ENCODE data around the gene C12orf57.

Gene C12orf57

DNA sequence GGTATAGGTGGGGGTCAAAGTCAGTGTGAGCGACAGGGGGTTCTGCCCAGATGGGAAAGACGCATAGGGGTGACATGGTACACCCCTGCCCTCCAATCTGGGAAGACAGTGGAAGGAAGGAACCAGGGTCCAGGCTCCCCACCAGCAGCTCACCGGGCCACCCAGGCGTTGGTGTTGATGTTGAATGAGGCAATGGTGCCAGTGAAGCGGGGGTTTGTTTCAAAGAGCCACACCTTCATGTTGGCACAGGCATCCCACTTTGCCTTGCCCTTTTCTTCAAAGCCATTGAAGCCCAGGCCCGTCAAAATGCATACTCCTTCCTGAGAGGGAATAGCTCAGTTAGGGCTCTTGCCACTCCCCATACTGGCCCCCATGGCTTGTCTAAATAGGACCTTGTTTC lies 34.4 kb downstream of the C12orf57 start:
- Histone ChIP-seq H3K36me3 (ENCODE audit: low read depth) (peaks cover 72% of the 10 kb centered on the region), H3K4me3 (ENCODE audit: severe bottlenecking) (no peak overlapping the region), H3K27me3 (ENCODE audit: insufficient read depth, poor library complexity, severe bottlenecking) (no peaks in the 10 kb centered on the region), H3K27ac (ENCODE audit: poor library complexity, severe bottlenecking) (no peak overlapping the region), H3K4me1 (ENCODE audit: insufficient read depth, poor library complexity, severe bottlenecking) (no peaks in the 10 kb centered on the region), H3K9me3 (ENCODE audit: severe bottlenecking) (no peaks in the 10 kb centered on the region)
- ATAC-seq (ENCODE audit: low read depth): no peak
- DNase-seq (ENCODE audit: low spot score): no peak
- no peak for TF ChIP-seq CTCF (IDR thresholded peaks at IDR 0.05; ENCODE audit: poor library complexity, severe bottlenecking)

DNA sequence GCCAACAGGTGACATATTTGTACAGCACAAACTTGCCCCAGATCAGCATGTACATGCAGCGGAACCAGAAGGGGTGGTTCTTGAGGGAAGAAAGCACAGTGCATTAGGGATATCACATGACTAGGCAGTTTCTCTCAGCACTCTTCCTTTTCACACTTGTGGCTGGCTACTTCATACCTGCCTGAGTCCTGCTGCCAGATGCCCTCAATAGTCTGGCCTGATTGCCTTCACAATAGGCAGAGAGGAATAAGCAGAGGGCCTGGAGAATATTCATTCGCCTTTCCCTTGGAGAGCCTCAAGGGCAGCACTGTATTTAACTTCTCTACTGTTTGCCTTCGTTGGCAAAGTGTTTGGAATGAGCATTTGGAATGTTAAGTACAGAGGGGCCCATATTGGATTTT lies 34.8 kb downstream of the C12orf57 start:
- H3K27ac ChIP-seq (ENCODE audit: poor library complexity, severe bottlenecking): peak overlapping the region; percentile 2
- no peaks in the 10 kb centered on the region for H3K27me3 ChIP-seq (ENCODE audit: insufficient read depth, poor library complexity, severe bottlenecking)
- H3K36me3 ChIP-seq (ENCODE audit: low read depth): peaks cover 69% of the 10 kb centered on the region
- ATAC-seq (ENCODE audit: low read depth): no peak
- no peaks in the 10 kb centered on the region for H3K9me3 ChIP-seq (ENCODE audit: severe bottlenecking)
- H3K4me3 ChIP-seq (ENCODE audit: severe bottlenecking): no peak overlapping the region
- no peaks in the 10 kb centered on the region for H3K4me1 ChIP-seq (ENCODE audit: insufficient read depth, poor library complexity, severe bottlenecking)
- no peak for TF ChIP-seq CTCF (IDR thresholded peaks at IDR 0.05; ENCODE audit: poor library complexity, severe bottlenecking)
- DNase-seq (ENCODE audit: low spot score): no peak

DNA sequence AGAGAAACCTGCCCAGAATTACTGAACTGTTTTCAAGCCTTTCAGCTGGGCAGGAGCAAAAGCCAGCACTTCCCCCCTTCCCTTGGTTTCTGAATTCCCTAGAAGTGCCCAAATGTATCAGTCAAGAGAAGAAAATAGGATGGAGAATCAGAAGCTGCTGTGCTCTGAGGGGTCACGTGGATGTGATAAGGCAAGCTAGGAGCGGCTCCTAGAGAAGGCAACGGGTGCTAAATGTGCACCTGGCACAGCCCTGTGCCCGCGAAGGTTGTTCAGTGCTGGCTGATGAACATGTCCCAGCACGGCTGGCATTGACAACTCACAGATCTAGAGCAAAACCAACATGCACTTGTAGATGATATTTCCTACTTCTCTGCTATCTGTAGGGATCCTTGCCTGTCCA lies 35.2 kb downstream of the C12orf57 start:
- Histone ChIP-seq H3K4me3 (ENCODE audit: severe bottlenecking) (no peak overlapping the region), H3K4me1 (ENCODE audit: insufficient read depth, poor library complexity, severe bottlenecking) (no peaks in the 10 kb centered on the region), H3K36me3 (ENCODE audit: low read depth) (peaks cover 68% of the 10 kb centered on the region), H3K27ac (ENCODE audit: poor library complexity, severe bottlenecking) (peak overlapping the region; percentile 2), H3K27me3 (ENCODE audit: insufficient read depth, poor library complexity, severe bottlenecking) (no peaks in the 10 kb centered on the region), H3K9me3 (ENCODE audit: severe bottlenecking) (no peaks in the 10 kb centered on the region)
- DNase-seq (ENCODE audit: low spot score) (no peak), ATAC-seq (ENCODE audit: low read depth) (peak; percentile 4; the same call in 1 of the 3 replicates)
- no peak for TF ChIP-seq CTCF (IDR thresholded peaks at IDR 0.05; ENCODE audit: poor library complexity, severe bottlenecking)

GRCh38 chr12:6979453-6979852 lies 35.6 kb downstream of the C12orf57 start:
- Histone ChIP-seq H3K36me3 (ENCODE audit: low read depth) (peaks cover 65% of the 10 kb centered on the region), H3K9me3 (ENCODE audit: severe bottlenecking) (no peaks in the 10 kb centered on the region), H3K27me3 (ENCODE audit: insufficient read depth, poor library complexity, severe bottlenecking) (no peaks in the 10 kb centered on the region), H3K27ac (ENCODE audit: poor library complexity, severe bottlenecking) (no peak overlapping the region), H3K4me3 (ENCODE audit: severe bottlenecking) (no peak overlapping the region), H3K4me1 (ENCODE audit: insufficient read depth, poor library complexity, severe bottlenecking) (no peaks in the 10 kb centered on the region)
- no peak for ATAC-seq (ENCODE audit: low read depth)
- DNase-seq (ENCODE audit: low spot score): no peak
- TF ChIP-seq CTCF (IDR thresholded peaks at IDR 0.05; ENCODE audit: poor library complexity, severe bottlenecking): no peak

DNA sequence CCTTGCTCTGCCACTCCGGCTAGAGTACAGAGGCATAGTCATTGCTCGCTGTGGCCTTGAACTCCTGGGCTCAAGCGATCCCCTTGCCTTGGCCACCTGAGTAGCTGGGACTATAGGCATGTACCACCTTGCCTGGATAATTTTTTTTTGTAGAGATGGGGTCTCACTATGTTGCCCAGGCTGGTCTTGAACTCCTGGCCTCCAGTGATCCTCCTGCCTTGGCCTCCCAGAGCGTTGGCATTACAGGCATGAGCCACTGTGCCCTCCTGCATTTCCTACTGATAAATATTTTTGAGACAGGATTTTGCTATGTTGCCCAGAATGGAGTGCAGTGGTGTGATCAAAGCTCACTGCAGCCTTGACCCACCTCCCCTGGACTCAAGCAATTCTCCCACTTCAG lies 36.3 kb downstream of the C12orf57 start:
- H3K27me3 ChIP-seq (ENCODE audit: insufficient read depth, poor library complexity, severe bottlenecking): no peaks in the 10 kb centered on the region
- H3K4me3 ChIP-seq (ENCODE audit: severe bottlenecking): no peak overlapping the region
- no peak overlapping the region for H3K27ac ChIP-seq (ENCODE audit: poor library complexity, severe bottlenecking)
- no peaks in the 10 kb centered on the region for H3K4me1 ChIP-seq (ENCODE audit: insufficient read depth, poor library complexity, severe bottlenecking)
- no peaks in the 10 kb centered on the region for H3K9me3 ChIP-seq (ENCODE audit: severe bottlenecking)
- ATAC-seq (ENCODE audit: low read depth): no peak
- DNase-seq (ENCODE audit: low spot score): no peak
- TF ChIP-seq CTCF (IDR thresholded peaks at IDR 0.05; ENCODE audit: poor library complexity, severe bottlenecking): no peak
- peaks cover 59% of the 10 kb centered on the region for H3K36me3 ChIP-seq (ENCODE audit: low read depth)

Measured in RWPE2 (cell line).